Suprapubic skin (tissue), 4 donors: Measurements from ENCODE around the gene TMEM167A. TPM values are rescaled to one million over a fixed set of nuclear protein-coding genes. Genes with fewer than 3 reads are reported as not detected.

Source experiments
- DNase-seq, 2 donors: peaks; one replicate each; pipeline ENCODE4 v3.0.0-alpha.2; 2019; ENCODE audit warnings: low spot score in 2 of 2
- H3K27ac ChIP-seq: fragments of 200-600 bp; sonication (generic); one replicate; pipeline ENCODE4 v1.5.1; 2019
- H3K27me3 ChIP-seq: fragments of 200-600 bp; sonication (generic); one replicate; pipeline ENCODE4 v1.5.1; 2019
- H3K36me3 ChIP-seq: fragments of 200-600 bp; sonication (generic); one replicate; pipeline ENCODE4 v1.5.1; 2019
- H3K4me1 ChIP-seq: fragments of 200-600 bp; sonication (generic); one replicate; pipeline ENCODE4 v1.5.1; 2019
- H3K4me3 ChIP-seq: fragments of 200-600 bp; sonication (generic); one replicate; pipeline ENCODE4 v1.5.1; 2019; ENCODE audit warnings: mild to moderate bottlenecking
- H3K9me3 ChIP-seq: fragments of 200-600 bp; sonication (generic); one replicate; pipeline ENCODE4 v1.5.1; 2019
- EP300 ChIP-seq: sonication (generic); formaldehyde crosslinking; IDR thresholded peaks from one replicate; pipeline ENCODE4 v1.6.1; 2017; ENCODE audit warnings: antibody characterized with exemption
- POLR2A ChIP-seq, 2 donors: fragments of 450-650 bp; IDR thresholded peaks; one replicate each; pipeline ENCODE4 v1.6.1; 2017; ENCODE audit warnings: antibody characterized with exemption in 2 of 2, mild to moderate bottlenecking in 2 of 2, moderate library complexity in 2 of 2
- POLR2AphosphoS5 ChIP-seq, 3 donors: sonication (generic); formaldehyde crosslinking; IDR thresholded peaks; one replicate each; pipeline ENCODE4 v1.6.1; 2017; ENCODE audit warnings: antibody characterized with exemption in 3 of 3
- WGBS: methylation state at CpG from one replicate; pipeline ENCODE4 v1.1.5; 2018; 5-methylcytosine and 5-hydroxymethylcytosine counted together
- total RNA-seq, 4 donors: library from RNA; depleted of rRNA; stranded (reverse); fragments of >200 nt; gene quantifications; one replicate each; pipeline ENCODE4 v1.1.0, GENCODE V29; 2016
- TF ChIP-seq, protein P1 (sequence below), 2 donors: fragments of 200-600 bp in 1 of 2; fragments of 450-650 bp in 1 of 2; sonication (generic) in 1 of 2; IDR thresholded peaks; one replicate each; pipeline ENCODE4 v1.5.1; 2016 to 2019; ENCODE audit warnings: antibody characterized with exemption in 2 of 2, mild to moderate bottlenecking in 1 of 2, moderate library complexity in 1 of 2

TMEM167A gene
- total RNA-seq, 4 donors from 2014 or later: 24.2 to 39.5 (median 31.8) TPM

DNA sequence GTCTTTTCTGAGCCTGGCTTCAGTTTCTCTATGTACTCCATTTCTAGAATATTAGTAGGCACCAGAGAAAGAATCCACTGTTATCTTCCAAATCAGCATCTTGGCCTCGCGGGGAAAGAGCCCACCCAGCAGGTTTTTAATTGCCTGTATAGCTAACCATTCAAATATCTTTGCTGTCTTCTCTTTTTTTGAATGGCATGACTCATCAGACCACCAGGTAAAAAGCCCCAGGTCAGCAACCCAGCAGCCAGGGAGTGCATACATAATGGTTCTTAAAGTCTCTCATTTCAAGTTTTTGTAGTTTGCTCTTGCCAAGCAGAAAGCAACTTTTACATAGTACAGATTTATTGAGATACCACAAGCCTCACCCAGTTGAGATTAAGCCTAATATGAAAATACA is 50.7 kb downstream of the TMEM167A start:
- WGBS: 59% methylated on average over 2 of the region's 2 CpGs
- no peak overlapping the region for H3K27ac ChIP-seq
- peaks cover 2% of the 10 kb centered on the region for H3K4me1 ChIP-seq
- H3K4me3 ChIP-seq: no peak overlapping the region
- DNase-seq: no peak
- TF ChIP-seq, protein P1, sequence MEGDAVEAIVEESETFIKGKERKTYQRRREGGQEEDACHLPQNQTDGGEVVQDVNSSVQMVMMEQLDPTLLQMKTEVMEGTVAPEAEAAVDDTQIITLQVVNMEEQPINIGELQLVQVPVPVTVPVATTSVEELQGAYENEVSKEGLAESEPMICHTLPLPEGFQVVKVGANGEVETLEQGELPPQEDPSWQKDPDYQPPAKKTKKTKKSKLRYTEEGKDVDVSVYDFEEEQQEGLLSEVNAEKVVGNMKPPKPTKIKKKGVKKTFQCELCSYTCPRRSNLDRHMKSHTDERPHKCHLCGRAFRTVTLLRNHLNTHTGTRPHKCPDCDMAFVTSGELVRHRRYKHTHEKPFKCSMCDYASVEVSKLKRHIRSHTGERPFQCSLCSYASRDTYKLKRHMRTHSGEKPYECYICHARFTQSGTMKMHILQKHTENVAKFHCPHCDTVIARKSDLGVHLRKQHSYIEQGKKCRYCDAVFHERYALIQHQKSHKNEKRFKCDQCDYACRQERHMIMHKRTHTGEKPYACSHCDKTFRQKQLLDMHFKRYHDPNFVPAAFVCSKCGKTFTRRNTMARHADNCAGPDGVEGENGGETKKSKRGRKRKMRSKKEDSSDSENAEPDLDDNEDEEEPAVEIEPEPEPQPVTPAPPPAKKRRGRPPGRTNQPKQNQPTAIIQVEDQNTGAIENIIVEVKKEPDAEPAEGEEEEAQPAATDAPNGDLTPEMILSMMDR (IDR thresholded peaks at IDR 0.05): no peak
- TF ChIP-seq POLR2AphosphoS5 (IDR thresholded peaks at IDR 0.05) (no peak), EP300 (no peak), POLR2A (IDR thresholded peaks at IDR 0.05) (no peak)
- H3K9me3 ChIP-seq: no peaks in the 10 kb centered on the region
- H3K27me3 ChIP-seq: no peaks in the 10 kb centered on the region
- H3K36me3 ChIP-seq: no peaks in the 10 kb centered on the region

DNA sequence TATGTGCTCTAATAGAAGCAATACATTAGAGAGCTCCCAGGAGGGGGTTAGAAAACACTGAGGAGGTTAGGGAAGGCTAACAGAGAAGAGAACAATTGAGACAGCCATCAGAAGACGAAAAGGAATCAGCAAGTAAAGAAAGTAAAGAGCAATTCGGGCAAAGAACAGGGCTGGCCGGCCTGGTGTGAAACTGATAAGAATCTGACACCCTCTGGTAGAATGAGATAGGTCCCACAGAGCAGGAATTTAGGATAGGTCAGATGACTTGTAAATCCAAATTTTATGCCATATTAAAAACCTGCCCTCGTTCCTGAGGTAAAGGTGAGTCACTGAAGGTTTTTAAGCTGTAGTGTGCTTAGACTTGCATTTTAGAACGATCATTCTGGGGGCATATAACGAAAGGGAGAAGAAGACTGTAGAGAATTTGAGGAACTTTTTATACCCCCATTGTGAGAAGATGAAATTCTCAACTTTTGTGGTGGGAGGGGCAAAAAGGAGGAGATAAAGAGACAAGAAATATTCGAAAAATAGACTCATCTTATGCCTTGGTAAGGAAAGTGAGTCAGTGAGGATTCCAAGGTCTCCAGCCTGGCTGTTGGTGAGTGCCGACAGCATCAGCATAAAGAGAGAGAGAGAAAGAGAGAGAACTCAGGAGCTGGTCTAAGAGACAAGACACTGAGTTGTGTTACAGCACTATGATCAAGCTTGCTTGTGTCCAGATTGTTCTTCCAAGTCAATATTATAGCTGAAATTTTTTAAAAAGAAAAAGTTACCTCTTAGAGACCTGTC is 51.3 kb downstream of the TMEM167A start:
- 79% methylated on average over 8 of the region's 8 CpGs for WGBS
- DNase-seq: no peak
- H3K4me3 ChIP-seq: no peak overlapping the region
- no peaks in the 10 kb centered on the region for H3K36me3 ChIP-seq
- no peaks in the 10 kb centered on the region for H3K9me3 ChIP-seq
- H3K27me3 ChIP-seq: no peaks in the 10 kb centered on the region
- H3K27ac ChIP-seq: no peak overlapping the region
- H3K4me1 ChIP-seq: peaks cover 2% of the 10 kb centered on the region
- TF ChIP-seq POLR2AphosphoS5 (IDR thresholded peaks at IDR 0.05) (no peak), EP300 (no peak), POLR2A (IDR thresholded peaks at IDR 0.05) (no peak)
- TF ChIP-seq, protein P1 (IDR thresholded peaks at IDR 0.05): no peak

DNA sequence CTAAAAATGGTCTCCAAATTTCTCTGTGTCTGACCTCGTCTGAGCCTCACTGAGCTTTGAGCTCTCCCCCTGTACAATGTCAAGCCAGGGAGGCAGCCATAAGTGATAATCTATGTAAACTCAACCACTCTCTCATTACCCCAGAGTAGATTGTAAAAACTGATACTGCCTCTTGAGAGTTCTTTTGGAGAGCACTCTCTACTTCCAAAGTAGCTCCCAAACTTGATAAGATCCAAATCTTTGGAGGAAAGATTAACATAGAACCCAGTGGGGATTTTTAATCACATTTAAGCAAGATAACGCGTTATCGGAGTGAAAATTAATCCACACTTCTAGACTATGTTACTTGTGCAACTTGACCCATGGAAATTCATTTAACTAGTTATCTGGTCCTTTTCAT is 54.9 kb downstream of the TMEM167A start:
- DNase-seq: no peak
- 89% methylated on average over 4 of the region's 4 CpGs for WGBS

DNA sequence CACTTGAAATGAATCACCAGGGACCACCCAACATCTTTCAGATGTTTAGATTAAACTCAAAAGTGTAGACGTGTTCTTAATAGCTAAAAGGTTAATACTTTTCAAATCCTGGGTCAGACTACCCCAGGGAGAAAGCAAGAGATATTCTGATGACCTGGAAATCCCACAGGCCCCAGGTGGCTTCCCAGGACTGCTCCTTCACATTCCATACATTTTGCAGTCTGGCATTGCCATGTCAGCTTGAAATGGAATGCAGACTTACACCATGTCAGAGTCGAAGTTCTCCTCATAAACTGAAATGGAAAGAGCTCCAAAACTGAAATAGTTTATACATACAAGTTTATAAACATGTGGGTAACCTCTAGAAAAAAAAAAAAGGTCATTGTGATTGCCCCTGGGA is 61.5 kb downstream of the TMEM167A start:
- no peak overlapping the region for H3K27ac ChIP-seq
- DNase-seq: no peak
- H3K4me1 ChIP-seq: no peaks in the 10 kb centered on the region
- TF ChIP-seq, protein P1 (IDR thresholded peaks at IDR 0.05): no peak
- no peak for TF ChIP-seq POLR2A (IDR thresholded peaks at IDR 0.05)
- H3K27me3 ChIP-seq: no peaks in the 10 kb centered on the region
- H3K9me3 ChIP-seq: no peaks in the 10 kb centered on the region
- 13% methylated on average over 2 of the region's 2 CpGs for WGBS
- H3K4me3 ChIP-seq: no peak overlapping the region
- no peaks in the 10 kb centered on the region for H3K36me3 ChIP-seq

More for the DNA sequence above, 54.9 kb downstream of the TMEM167A start:
- Histone ChIP-seq H3K9me3 (no peaks in the 10 kb centered on the region), H3K4me1 (peaks cover 2% of the 10 kb centered on the region), H3K27me3 (no peaks in the 10 kb centered on the region), H3K4me3 (no peak overlapping the region), H3K36me3 (no peaks in the 10 kb centered on the region), H3K27ac (no peak overlapping the region)
- TF ChIP-seq POLR2AphosphoS5 (IDR thresholded peaks at IDR 0.05) (no peak), EP300 (no peak), POLR2A (IDR thresholded peaks at IDR 0.05) (no peak)
- TF ChIP-seq, protein P1 (IDR thresholded peaks at IDR 0.05): no peak

DNA sequence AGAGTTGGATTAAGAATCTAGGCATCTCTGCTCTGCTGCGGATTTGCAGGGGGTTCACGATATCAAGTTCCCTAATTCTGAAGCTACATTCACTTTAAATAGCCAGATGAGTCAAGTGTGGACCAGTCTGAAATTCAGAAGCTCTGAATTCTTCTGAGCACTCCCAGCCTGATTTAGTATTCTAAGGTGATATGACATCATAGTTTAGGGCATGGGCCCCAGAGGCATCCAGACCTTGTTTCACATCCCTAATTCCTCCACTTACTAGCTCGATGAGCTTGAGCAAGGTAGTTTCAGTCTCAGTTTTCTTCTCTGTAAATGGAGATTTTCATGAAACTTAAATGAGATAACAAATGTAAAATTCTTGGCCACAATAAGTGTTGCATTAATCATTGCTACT is 65.2 kb downstream of the TMEM167A start:
- DNase-seq: no peak
- 83% methylated on average over 3 of the region's 3 CpGs for WGBS
- H3K36me3 ChIP-seq: no peaks in the 10 kb centered on the region
- no peaks in the 10 kb centered on the region for H3K9me3 ChIP-seq
- H3K27ac ChIP-seq: no peak overlapping the region
- H3K4me1 ChIP-seq: no peaks in the 10 kb centered on the region
- TF ChIP-seq POLR2A (IDR thresholded peaks at IDR 0.05): no peak
- TF ChIP-seq POLR2AphosphoS5 (IDR thresholded peaks at IDR 0.05): no peak
- H3K27me3 ChIP-seq: no peaks in the 10 kb centered on the region
- no peak overlapping the region for H3K4me3 ChIP-seq
